Body of pancreas (tissue), 4 donors: ENCODE measurements around the gene POM121L2. TPM values are rescaled to one million over a fixed set of nuclear protein-coding genes. Genes with fewer than 3 reads are reported as not detected.

Experiments
- ATAC-seq: fragments of 150-250 bp; one replicate; pipeline ENCODE4 v1.9.1; 2016
- DNase-seq, 4 donors: peaks; one replicate each; pipeline ENCODE4 v3.0.0-alpha.2; 2019
- H3K27ac ChIP-seq, 4 donors: fragments of 200-600 bp; sonication (generic); 1 replicate in 3 of 4; 2 replicates in 1 of 4; pipeline versions ENCODE4 v1.5.1 to v1.6.1; 2016 to 2019; ENCODE audit warnings: mild to moderate bottlenecking in 1 of 4, mixed read lengths in 1 of 4, moderate library complexity in 1 of 4
- H3K27me3 ChIP-seq, 2 donors: fragments of 200-600 bp; sonication (generic); one replicate each; pipeline ENCODE4 v1.6.0; 2016; ENCODE audit warnings: mild to moderate bottlenecking in 1 of 2
- H3K36me3 ChIP-seq, 2 donors: fragments of 200-600 bp; sonication (generic); replicated peaks in 1 of 2; 2 replicates each; pipeline ENCODE4 v1.5.1; 2016; ENCODE audit warnings: low read depth in 2 of 2; ENCODE audit not compliant: insufficient read depth in 1 of 2
- H3K4me1 ChIP-seq: fragments of 200-600 bp; sonication (generic); one replicate; pipeline ENCODE4 v1.6.0; 2016
- H3K4me3 ChIP-seq, 2 donors: fragments of 200-600 bp; sonication (generic); 1 replicate in 1 of 2; 2 replicates in 1 of 2; pipeline ENCODE4 v1.5.1; 2016 to 2019
- H3K9me3 ChIP-seq, 3 donors: fragments of 200-600 bp; sonication (generic); 1 replicate in 2 of 3; 2 replicates in 1 of 3; pipeline ENCODE4 v1.5.1; 2016
- POLR2A ChIP-seq, 3 donors: fragments of 450-650 bp; IDR thresholded peaks; one replicate each; pipeline ENCODE4 v1.6.1; 2016; ENCODE audit warnings: antibody characterized with exemption in 3 of 3, mild to moderate bottlenecking in 2 of 3
- WGBS, 2 donors: methylation state at CpG; one replicate each; pipeline ENCODE4 v1.1.5; 2017; 5-methylcytosine and 5-hydroxymethylcytosine counted together
- intact Hi-C: fragments of 100-400 bp; cut with DNase I; formaldehyde crosslinking; loops from one replicate; pipeline ENCODE4 v1.15.1; 2023
- total RNA-seq, 2 donors: library from RNA; depleted of rRNA; stranded (reverse); fragments of >200 nt; gene quantifications; one replicate each; pipeline ENCODE4 v1.1.0, GENCODE V29; 2016
- TF ChIP-seq, protein P1 (sequence below), 7 experiments: fragments of 450-650 bp in 4 of 7; fragments of 200-600 bp in 3 of 7; sonication (generic) in 3 of 7; IDR thresholded peaks; one replicate each; pipeline ENCODE4 v1.5.1; 2016 to 2019; ENCODE audit warnings: antibody characterized with exemption in 7 of 7

The POM121L2 gene
- total RNA-seq, 2 donors from 2014 or later: not detected

DNA sequence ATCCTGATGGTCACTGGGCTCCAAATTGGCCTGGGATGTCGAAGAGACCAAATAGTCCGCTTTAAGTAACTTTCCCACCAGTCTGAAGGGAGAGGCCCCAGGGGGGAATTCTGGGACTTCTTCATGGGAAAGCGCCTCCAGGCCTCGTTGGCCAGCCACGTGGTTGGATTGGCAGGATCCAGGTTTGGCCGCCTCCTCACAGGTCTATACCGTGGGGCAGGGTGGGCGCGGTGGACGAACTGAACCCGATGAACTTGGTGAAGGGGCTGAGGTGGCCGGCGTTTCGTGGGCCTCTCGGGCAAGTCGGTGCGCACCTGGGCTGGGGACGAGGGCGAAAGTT, 297 bp downstream of the POM121L2 start:
- no peaks in the 10 kb centered on the region for H3K9me3 ChIP-seq
- DNase-seq (no peak), ATAC-seq (no peak)
- peaks cover 14% of the 10 kb centered on the region for H3K4me1 ChIP-seq
- TF ChIP-seq, protein P1, sequence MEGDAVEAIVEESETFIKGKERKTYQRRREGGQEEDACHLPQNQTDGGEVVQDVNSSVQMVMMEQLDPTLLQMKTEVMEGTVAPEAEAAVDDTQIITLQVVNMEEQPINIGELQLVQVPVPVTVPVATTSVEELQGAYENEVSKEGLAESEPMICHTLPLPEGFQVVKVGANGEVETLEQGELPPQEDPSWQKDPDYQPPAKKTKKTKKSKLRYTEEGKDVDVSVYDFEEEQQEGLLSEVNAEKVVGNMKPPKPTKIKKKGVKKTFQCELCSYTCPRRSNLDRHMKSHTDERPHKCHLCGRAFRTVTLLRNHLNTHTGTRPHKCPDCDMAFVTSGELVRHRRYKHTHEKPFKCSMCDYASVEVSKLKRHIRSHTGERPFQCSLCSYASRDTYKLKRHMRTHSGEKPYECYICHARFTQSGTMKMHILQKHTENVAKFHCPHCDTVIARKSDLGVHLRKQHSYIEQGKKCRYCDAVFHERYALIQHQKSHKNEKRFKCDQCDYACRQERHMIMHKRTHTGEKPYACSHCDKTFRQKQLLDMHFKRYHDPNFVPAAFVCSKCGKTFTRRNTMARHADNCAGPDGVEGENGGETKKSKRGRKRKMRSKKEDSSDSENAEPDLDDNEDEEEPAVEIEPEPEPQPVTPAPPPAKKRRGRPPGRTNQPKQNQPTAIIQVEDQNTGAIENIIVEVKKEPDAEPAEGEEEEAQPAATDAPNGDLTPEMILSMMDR (IDR thresholded peaks at IDR 0.05): no peak
- TF ChIP-seq POLR2A (IDR thresholded peaks at IDR 0.05): no peak
- no peaks in the 10 kb centered on the region for H3K36me3 ChIP-seq
- H3K4me3 ChIP-seq: no peak overlapping the region
- intact Hi-C loops: no loop called here
- peaks cover 0 to 13% of the 10 kb centered on the region in 2 donors for H3K27me3 ChIP-seq
- H3K27ac ChIP-seq: no peak overlapping the region
- WGBS, 2 donors: 13 to 51% methylated on average over 10 to 19 of the region's 19 CpGs

DNA sequence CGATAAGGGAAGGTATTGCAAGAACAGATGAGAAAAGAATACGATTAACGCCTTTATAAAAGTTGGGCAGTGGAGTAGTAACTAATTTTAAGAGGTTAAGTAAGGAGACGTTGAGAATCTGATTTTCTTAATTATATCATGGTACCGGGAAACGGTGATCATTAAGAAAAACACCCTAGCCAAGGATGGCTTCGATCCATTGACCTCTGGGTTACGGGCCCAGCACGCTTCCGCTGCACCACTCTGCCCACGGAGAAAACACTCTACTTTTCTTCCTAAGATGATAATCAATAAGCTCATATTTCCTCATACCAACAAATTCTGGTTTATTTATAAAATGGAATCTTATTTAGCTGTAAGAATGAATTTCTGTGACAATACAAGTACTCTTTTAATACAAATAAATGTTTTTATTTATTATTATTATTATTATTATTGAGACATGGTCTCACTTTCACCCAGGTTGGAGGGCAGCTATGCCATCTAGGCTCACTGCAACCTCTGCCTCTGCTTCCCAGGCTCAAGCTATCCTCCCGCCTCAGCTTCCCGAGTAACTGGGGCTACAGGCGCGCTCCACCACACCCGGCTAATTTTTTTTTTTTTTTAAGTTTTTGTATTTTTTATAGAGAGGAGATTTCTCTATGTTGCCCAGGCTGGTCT, 8.3 kb downstream of the POM121L2 start:
- ATAC-seq: no peak
- WGBS, 2 donors: 30 to 38% methylated on average over 16 of the region's 16 CpGs
- H3K36me3 ChIP-seq: no peaks in the 10 kb centered on the region

DNA sequence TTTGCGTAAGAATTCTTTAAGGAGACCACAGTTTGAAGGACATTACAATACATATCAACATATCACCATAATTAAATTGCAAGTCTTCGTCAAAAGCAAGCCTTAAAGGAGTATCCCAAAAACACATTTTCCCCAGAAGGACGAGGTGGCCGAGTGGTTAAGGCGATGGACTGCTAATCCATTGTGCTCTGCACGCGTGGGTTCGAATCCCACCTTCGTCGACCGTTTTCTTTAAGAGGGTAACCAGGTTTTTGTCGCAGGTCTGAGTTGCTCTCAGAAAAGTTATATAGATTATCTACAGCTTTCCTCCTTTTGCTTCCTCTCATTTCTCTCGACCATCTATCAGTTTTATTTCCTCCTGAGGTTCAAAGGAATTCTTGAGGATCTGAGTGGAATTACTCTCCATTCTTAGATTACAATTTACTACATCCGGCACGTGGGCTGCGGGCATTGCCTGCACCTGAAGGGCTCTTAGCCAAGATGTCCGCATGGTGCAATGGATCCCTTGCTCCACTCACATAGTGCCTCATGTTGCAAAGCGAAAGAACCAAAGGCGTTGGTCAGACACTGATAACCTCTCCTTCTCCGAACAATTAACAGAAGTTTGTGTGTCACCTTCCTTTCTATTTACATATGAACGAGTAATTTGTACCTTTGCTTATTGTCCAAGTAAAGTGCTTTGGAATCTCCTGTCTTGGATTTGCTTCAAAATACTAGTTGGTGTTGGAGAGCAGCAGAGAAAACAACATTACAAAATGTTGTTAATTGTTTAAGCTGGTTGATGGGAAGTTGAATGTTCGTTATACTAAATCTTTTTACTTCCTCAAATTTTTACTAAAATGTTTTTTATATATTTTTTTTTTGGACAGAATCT, 14.0 kb downstream of the POM121L2 start:
- Histone ChIP-seq H3K9me3 (no peaks in the 10 kb centered on the region), H3K27me3 (peaks cover 14 to 63% of the 10 kb centered on the region in 2 donors), H3K4me3 (no peak overlapping the region), H3K27ac (no peak overlapping the region), H3K36me3 (no peaks in the 10 kb centered on the region), H3K4me1 (no peaks in the 10 kb centered on the region)
- intact Hi-C loops: no loop called here
- ATAC-seq (no peak), DNase-seq (no peak)
- 19 to 20% methylated on average over 22 of the region's 22 CpGs for WGBS, 2 donors
- TF ChIP-seq POLR2A (IDR thresholded peaks at IDR 0.05): no peak
- TF ChIP-seq, protein P1 (IDR thresholded peaks at IDR 0.05): no peak

More for the DNA sequence above, 8.3 kb downstream of the POM121L2 start:
- no peak for DNase-seq
- intact Hi-C loops: no loop called here
- H3K27me3 ChIP-seq: peaks cover 0 to 20% of the 10 kb centered on the region in 2 donors
- H3K27ac ChIP-seq: no peak overlapping the region
- no peaks in the 10 kb centered on the region for H3K9me3 ChIP-seq
- H3K4me3 ChIP-seq: no peak overlapping the region
- H3K4me1 ChIP-seq: no peaks in the 10 kb centered on the region
- TF ChIP-seq POLR2A (IDR thresholded peaks at IDR 0.05): no peak
- TF ChIP-seq, protein P1 (IDR thresholded peaks at IDR 0.05): no peak

DNA sequence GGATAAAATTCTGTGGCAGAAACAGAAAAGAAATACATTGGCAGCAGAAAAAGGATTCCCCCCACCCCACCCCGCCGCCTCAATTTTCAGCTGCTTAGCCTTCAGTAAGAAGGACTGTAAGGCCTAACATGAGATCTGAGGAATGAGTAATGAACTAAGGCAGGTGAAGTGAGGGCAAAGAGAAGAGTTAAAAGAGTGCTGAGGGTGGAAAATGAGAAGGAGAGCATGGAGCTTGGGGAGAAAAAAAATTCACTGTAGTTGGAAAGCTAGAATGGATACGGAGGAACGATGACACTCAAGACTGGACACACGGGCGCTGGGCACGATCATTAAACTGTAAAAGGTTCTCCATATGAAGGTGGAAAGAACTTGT, 14.6 kb downstream of the POM121L2 start:
- Histone ChIP-seq H3K4me3 (no peak overlapping the region), H3K9me3 (no peaks in the 10 kb centered on the region), H3K27ac (no peak overlapping the region), H3K27me3 (peaks cover 14 to 57% of the 10 kb centered on the region in 2 donors), H3K36me3 (no peaks in the 10 kb centered on the region), H3K4me1 (no peaks in the 10 kb centered on the region)
- DNase-seq: no peak
- 8 to 16% methylated on average over 7 of the region's 7 CpGs for WGBS, 2 donors
- TF ChIP-seq, protein P1 (IDR thresholded peaks at IDR 0.05): no peak
- TF ChIP-seq POLR2A (IDR thresholded peaks at IDR 0.05): no peak
- ATAC-seq: no peak
- intact Hi-C loops: no loop called here
